Kidney (tissue), 14 donors: ENCODE data around the gene CCND2. TPM values are rescaled to one million over a fixed set of nuclear protein-coding genes. Genes with fewer than 3 reads are reported as not detected.

Experiments
- DNase-seq, 5 donors: peaks; one replicate each; pipeline ENCODE4 v3.0.0-alpha.2; 2013 to 2020
- FAIRE-seq: peaks from 2 replicates; lab custom pipeline; 2012; peaks lifted over from hg19 to GRCh38; lab: Jason Lieb, UNC
- H3K27ac ChIP-seq, 2 donors: one replicate each; pipeline ENCODE4 v1.7.0; 2013; ENCODE audit warnings: low read depth in 2 of 2, low read length in 2 of 2, inconsistent platforms in 1 of 2
- H3K27me3 ChIP-seq: one replicate; pipeline ENCODE4 v1.7.1; 2013; ENCODE audit warnings: low read length, inconsistent platforms; ENCODE audit not compliant: control insufficient read depth, insufficient read depth
- H3K36me3 ChIP-seq, 3 donors: one replicate each; pipeline versions ENCODE4 v1.7.0 to v1.7.1; 2013; ENCODE audit warnings: low read length in 3 of 3, control low read depth in 1 of 3, inconsistent platforms in 1 of 3; ENCODE audit not compliant: insufficient read depth in 3 of 3, control insufficient read depth in 2 of 3
- H3K4me1 ChIP-seq, 3 donors: one replicate each; pipeline versions ENCODE4 v1.7.0 to v1.7.1; 2013; ENCODE audit warnings: low read length in 3 of 3, inconsistent platforms in 1 of 3, low read depth in 1 of 3; ENCODE audit not compliant: control insufficient read depth in 2 of 3, insufficient read depth in 2 of 3
- H3K4me3 ChIP-seq, 3 donors: one replicate each; pipeline versions ENCODE4 v1.7.0 to v1.8.1; 2013; ENCODE audit warnings: low read length in 3 of 3, control low read depth in 1 of 3, inconsistent platforms in 1 of 3
- H3K9ac ChIP-seq, 3 donors: one replicate each; pipeline versions ENCODE4 v1.7.0 to v1.7.1; 2013; ENCODE audit warnings: low read length in 3 of 3, control low read depth in 1 of 3, inconsistent platforms in 1 of 3
- H3K9me3 ChIP-seq, 3 donors: one replicate each; pipeline versions ENCODE4 v1.7.0 to v1.7.1; 2013; ENCODE audit warnings: low read length in 3 of 3, control low read depth in 1 of 3, inconsistent platforms in 1 of 3; ENCODE audit not compliant: control insufficient read depth in 2 of 3, insufficient read depth in 1 of 3
- intact Hi-C: fragments of 100-400 bp; cut with DNase I; formaldehyde crosslinking; loops from one replicate; pipeline ENCODE4 v1.11.1; 2022
- polyA plus RNA-seq: library from polyadenylated mRNA; stranded (reverse); fragments of 350-450 nt; fragmentation: Illumina TruSeq; extraction: RNeasy Lipid Tissue Mini Kit (QIAGEN cat#74804); gene quantifications from one replicate; pipeline ENCODE4 v1.2.3, GENCODE V29; 2014; ENCODE audit warnings: low read depth, low replicate concordance; ENCODE audit not compliant: insufficient read depth
- total RNA-seq: library from RNA; stranded (reverse); fragmentation: NEBNext Ultra II Directional; extraction: Animal tissue kit (Norgen Biotek cat#: 25700); gene quantifications from one replicate; pipeline ENCODE4 v1.2.1, GENCODE V29; 2021
- TF ChIP-seq, protein P1 (sequence below): IDR thresholded peaks from 3 replicates; pipeline ENCODE4 v1.5.1; 2012; ENCODE audit warnings: mild to moderate bottlenecking, moderate library complexity, borderline replicate concordance; ENCODE audit not compliant: insufficient read depth; ENCODE audit errors: extremely low read depth
- donor health status: control.
- donor health status: control.
- donor health status: control.
- donor health status: control.
- donor health status: control.
- donor health status: DM: yes; HTN: yes; CAD: no.
- donor health status: Normal renal cell carcinoma (clear cell type).

The CCND2 gene
- total and polyA plus RNA-seq, 2 donors from 2014 or later: 3.3 to 94.4 TPM

DNA sequence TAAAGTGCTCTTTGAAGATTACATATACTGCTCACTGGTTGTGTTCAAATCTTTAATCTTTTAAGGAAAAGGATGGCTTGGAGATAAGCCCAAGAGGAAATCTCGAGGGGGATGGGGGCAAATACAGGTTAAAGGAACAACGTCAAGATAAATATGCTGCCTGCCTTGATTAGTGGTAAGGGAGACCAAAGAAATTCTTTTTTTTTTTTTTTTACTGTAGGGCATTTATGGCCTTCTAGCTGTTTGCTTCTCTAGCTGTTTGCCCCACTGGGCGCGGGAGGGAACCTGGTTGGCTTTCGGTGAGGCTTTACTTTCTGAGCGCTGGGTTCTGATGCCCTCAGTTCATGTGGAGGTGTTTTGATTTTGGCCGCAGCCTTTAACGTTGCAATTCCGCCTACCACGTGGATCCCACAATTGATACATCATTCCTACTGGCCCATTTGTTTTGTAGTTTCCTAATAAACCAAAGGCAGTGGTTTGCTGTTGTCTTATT, 5.7 kb downstream of the CCND2 start:
- FAIRE-seq: no peak
- Histone ChIP-seq H3K36me3 (no peaks in the 10 kb centered on the region), H3K4me1 (peaks cover 0 to 8% (median 3%) of the 10 kb centered on the region in 3 donors), H3K9me3 (no peaks in the 10 kb centered on the region), H3K4me3 (no peak overlapping the region), H3K27me3 (no peaks in the 10 kb centered on the region), H3K27ac (no peak overlapping the region), H3K9ac (no peak overlapping the region)
- TF ChIP-seq, protein P1, sequence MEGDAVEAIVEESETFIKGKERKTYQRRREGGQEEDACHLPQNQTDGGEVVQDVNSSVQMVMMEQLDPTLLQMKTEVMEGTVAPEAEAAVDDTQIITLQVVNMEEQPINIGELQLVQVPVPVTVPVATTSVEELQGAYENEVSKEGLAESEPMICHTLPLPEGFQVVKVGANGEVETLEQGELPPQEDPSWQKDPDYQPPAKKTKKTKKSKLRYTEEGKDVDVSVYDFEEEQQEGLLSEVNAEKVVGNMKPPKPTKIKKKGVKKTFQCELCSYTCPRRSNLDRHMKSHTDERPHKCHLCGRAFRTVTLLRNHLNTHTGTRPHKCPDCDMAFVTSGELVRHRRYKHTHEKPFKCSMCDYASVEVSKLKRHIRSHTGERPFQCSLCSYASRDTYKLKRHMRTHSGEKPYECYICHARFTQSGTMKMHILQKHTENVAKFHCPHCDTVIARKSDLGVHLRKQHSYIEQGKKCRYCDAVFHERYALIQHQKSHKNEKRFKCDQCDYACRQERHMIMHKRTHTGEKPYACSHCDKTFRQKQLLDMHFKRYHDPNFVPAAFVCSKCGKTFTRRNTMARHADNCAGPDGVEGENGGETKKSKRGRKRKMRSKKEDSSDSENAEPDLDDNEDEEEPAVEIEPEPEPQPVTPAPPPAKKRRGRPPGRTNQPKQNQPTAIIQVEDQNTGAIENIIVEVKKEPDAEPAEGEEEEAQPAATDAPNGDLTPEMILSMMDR: no peak
- intact Hi-C loops: loop anchor here (10.0 kb wide), 1 partner anchor 394 kb away; no protein-coding TSS in a partner anchor
- DNase-seq: no peak

DNA sequence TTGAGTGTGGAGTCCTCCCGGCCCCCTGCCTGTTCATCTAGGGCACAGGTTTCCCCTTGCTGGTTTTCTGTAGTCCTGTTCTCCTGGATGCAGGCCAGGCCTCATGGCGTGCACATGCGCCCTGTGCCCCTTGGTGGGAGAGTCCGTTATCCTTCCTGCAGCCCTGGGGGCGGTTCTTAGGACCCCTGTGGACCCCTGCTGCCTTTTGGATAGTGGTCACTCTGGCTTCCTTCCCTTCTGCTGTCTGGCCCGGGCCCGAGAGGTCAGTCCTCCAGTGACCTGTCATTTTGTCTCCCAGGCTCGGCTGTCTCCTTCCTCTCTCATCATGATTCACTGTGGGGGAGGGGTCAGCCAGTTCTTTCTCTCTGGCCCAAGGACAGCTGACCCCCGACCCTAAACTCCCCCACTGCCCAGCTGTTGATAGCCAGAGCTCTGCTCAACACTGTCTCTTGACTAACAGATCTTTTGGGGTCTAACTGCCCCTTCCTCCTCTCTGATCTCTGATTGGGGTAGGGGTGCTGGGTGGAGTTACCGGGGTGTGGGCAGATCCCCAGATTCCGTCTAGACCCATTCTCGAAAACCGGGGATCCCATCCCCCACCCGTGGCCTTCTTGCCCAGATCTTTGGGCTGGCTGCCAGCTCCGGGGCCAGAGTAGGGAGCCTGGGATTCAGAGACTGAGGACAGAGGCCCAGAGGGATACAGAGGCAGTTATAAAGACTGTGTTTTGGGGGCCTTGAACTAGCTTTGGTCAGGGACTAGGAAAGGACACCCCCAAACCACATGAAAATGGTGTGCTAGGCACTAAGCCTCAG, 7.0 kb downstream of the CCND2 start:
- Histone ChIP-seq H3K27me3 (no peaks in the 10 kb centered on the region), H3K9ac (no peak overlapping the region), H3K36me3 (no peaks in the 10 kb centered on the region), H3K4me1 (peaks cover 0 to 6% (median 3%) of the 10 kb centered on the region in 3 donors), H3K27ac (no peak overlapping the region), H3K4me3 (no peak overlapping the region), H3K9me3 (no peaks in the 10 kb centered on the region)
- intact Hi-C loops: loop anchor here (10.0 kb wide), 1 partner anchor 286 kb away; no protein-coding TSS in a partner anchor
- TF ChIP-seq, protein P1: no peak
- FAIRE-seq (no peak), DNase-seq (peak in 2 of 5 donors; percentile 62 to 63)

DNA sequence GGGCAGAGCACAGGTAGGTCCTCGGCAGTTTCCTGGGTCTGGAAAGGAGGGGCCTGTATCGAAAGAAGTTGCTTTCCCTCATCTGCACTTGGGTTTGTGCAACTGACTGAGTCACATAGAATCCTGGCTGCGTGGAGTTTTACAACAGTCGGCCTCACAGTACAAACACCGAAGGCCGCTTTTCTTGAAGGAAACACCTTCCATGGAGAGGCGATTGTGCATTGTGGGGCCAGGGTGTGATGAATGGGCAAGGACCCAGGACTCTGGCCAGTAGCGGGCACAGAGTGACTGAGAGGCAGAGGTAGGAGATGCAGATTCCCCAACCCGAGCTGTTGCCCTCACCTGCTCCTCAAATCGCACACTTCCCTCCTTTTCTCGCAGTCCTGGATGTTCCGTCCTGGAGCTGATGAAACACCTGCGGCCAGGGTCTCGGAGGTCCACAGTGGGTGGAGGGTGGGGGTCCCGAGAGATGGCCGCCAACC, 7.7 kb downstream of the CCND2 start:
- Histone ChIP-seq H3K36me3 (no peaks in the 10 kb centered on the region), H3K9me3 (no peaks in the 10 kb centered on the region), H3K27ac (no peak overlapping the region), H3K4me3 (no peak overlapping the region), H3K9ac (no peak overlapping the region), H3K27me3 (no peaks in the 10 kb centered on the region), H3K4me1 (peaks cover 0 to 6% (median 2%) of the 10 kb centered on the region in 3 donors)
- DNase-seq (no peak), FAIRE-seq (no peak)
- TF ChIP-seq, protein P1: no peak
- intact Hi-C loops: loop anchor here (10.0 kb wide), 1 partner anchor 286 kb away; no protein-coding TSS in a partner anchor
